HTR-8/SVneo (cell line): ENCODE data around the gene BCS1L.

Experiments
- DNase-seq: peaks from one replicate; pipeline ENCODE4 v3.0.0; 2011; ENCODE audit warnings: low spot score, mixed read lengths; ENCODE audit not compliant: insufficient read length
- FAIRE-seq: peaks from 2 replicates; lab custom pipeline; 2011; peaks lifted over from hg19 to GRCh38; lab: Jason Lieb, UNC

Gene BCS1L, protein sequence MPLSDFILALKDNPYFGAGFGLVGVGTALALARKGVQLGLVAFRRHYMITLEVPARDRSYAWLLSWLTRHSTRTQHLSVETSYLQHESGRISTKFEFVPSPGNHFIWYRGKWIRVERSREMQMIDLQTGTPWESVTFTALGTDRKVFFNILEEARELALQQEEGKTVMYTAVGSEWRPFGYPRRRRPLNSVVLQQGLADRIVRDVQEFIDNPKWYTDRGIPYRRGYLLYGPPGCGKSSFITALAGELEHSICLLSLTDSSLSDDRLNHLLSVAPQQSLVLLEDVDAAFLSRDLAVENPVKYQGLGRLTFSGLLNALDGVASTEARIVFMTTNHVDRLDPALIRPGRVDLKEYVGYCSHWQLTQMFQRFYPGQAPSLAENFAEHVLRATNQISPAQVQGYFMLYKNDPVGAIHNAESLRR

DNA sequence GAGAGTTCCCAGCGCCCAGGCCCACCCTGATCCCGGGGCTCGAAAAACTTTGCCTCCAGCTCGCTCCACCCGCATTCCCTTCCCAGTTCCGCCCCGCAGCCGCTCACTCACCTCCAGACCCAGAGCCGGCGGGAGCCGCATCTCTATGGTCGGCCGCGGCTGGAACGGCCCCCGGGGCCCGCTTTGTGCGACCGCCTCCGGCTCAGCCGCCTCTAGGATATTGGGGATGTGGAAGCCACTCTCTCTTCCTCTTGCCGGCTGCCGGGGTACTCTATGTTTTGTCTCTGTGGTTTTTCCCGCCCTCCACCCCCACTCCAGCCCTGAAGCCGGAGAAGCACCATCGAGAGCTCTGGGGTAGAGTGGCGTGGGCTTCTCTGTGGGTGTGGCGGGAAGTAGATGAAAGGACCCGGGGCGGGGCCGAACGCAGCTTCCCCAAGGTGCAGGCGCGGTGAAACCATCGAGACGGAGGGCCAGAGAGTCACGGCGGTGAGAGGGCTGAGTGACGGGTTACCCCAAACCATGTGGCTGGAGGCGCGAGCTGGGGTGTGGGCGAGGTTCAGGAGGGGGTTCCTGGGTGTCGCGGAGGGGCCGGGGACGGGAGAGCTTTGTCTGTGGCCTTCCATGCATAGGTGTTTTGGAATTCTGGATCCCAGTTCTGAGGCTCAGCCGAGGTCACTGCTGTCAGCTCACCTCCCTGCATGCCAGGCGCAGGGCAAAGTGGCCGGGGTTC is at the start of gene BCS1L, which contains the start of gene ZNF142:
TSS of gene BCS1L (plus strand) at position 426 of the 730 bp plus-strand sequence. CDS start 1,305 bp downstream, outside the sequence.
TSS of gene ZNF142 (minus strand) at position 366 of the 730 bp plus-strand sequence. CDS start 3,194 bp downstream, outside the sequence.
- FAIRE-seq: peak; percentile 67
- DNase-seq: peak; percentile 91

DNA sequence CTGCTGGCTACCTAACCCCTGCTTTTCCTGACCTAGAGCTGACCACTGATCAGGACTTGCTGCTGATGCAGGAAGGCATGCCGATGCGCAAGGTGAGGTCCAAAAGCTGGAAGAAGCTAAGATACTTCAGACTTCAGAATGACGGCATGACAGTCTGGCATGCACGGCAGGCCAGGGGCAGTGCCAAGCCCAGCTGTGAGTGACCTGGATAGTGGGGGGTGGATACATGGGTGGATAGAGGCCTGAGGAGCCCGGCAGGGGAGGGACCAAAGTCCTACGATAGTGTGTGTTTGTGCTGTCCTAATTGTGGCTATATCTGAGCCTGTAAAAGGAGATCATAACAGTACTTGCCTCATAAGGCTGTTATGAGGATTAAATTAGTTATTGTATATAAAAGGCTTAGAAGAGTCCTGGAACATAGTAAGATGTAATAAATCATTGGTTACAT is 43.6 kb upstream of the BCS1L start:
- FAIRE-seq (no peak), DNase-seq (no peak)

DNA sequence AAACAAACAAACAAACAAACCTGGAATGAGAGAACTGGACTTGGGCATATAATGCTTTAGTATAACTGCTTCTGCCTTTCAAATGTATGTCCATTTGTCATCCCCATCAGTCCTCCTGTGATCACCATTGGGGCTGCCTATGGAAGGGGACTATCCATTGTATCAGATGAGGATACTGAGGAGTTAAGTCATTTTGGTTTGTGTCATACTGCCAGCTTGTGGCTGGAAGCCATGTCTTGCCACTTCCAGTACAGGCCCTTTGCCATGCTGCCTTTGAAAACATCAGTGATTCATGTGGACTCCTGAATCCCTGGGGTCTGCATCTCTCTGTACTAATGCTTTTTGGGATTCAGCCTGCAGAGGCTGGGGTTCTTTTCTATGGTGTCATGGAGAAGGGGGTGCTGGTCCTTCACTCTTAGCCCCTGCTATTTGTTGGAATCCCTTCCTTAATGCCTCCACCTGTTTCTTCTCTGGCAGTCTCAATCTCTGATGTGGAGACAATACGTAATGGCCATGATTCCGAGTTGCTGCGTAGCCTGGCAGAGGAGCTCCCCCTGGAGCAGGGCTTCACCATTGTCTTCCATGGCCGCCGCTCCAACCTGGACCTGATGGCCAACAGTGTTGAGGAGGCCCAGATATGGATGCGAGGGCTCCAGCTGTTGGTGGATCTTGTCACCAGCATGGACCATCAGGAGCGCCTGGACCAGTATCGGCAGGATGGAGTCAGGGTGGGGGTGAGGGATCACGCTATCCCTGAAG is 41.2 kb upstream of the BCS1L start:
- FAIRE-seq (no peak), DNase-seq (no peak)

GRCh38 chr2:218621007-218621406 is 38.5 kb upstream of the BCS1L start:
- no peak for DNase-seq
- FAIRE-seq: no peak

- FAIRE-seq: no peak
- DNase-seq: no peak
These were observed 36.7 kb upstream of the BCS1L start for GRCh38 chr2:218622606-218623365.

DNA sequence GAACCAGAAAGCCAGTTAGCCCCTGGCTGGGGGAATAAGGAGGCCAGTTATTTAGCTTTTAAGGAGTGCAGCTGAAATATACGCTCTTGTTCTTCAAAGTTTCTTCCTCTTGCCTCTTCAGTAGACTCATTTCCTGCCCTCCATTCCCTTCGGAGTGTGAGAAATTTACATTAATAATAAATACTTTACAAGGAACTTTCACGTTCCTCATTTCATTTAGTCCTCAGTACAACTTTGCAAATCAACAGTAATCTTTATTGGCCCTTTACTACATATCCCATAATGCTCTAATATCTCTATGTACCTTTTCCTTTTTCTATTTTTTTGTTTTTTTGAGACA is 36.1 kb upstream of the BCS1L start:
- DNase-seq: no peak
- no peak for FAIRE-seq

DNA sequence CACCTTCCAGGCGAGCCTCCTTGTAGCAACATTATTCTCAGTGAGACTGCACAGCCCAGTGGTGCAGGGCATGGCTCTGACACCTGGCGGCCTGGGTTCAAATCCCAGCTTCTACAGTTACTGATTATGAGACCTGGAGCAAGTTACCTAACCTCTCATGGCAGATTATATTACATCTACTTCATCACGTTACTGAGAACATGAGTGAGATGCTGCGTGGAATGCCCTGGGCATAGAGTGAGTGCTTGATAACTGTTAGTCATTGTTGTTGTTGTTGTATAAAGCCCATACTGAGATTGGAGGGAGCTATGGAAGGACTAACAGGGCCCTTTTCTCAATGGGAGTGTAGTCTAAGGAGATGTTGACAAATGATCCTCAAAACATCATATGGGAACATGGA is 33.1 kb upstream of the BCS1L start:
- FAIRE-seq: no peak

GRCh38 chr2:218627939-218628338 is 31.5 kb upstream of the BCS1L start:
- DNase-seq (no peak), FAIRE-seq (no peak)

More for the DNA sequence above, 33.1 kb upstream of the BCS1L start:
- no peak for DNase-seq

DNA sequence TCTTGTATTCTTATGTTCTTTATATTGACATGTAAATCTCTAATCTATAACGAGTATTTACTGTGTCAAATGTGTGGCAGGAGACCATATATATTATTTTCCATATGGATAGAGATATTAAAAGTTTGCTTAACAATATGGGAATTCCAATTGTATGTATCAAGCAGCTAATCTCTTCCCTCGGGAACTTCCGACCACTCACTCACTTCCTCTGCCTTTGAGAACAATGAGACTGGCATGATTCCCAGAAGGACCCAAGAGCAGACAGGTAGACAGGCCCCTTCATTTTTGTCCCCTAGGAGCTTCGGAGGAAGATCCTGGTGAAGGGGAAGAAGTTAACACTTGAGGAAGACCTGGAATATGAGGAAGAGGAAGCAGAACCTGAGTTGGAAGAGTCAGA is 27.6 kb upstream of the BCS1L start:
- FAIRE-seq: no peak
- peak; percentile 41 for DNase-seq

DNA sequence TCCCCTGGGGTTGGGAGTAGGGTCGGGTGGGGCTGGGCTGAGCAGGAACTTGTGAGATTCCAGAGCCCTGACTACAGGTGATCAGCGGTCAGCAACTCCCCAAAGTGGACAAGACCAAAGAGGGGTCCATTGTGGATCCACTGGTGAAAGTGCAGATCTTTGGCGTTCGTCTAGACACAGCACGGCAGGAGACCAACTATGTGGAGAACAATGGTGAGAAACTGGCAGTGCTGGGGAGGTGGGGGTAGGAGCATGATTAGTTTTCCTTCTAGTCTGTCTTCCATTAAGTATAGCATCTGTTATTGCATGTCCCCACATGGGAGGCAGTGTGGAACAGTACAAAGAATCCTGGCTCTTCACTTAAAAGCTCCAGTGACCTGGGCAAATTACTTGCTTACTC is 23.8 kb upstream of the BCS1L start:
- no peak for DNase-seq
- no peak for FAIRE-seq

DNA sequence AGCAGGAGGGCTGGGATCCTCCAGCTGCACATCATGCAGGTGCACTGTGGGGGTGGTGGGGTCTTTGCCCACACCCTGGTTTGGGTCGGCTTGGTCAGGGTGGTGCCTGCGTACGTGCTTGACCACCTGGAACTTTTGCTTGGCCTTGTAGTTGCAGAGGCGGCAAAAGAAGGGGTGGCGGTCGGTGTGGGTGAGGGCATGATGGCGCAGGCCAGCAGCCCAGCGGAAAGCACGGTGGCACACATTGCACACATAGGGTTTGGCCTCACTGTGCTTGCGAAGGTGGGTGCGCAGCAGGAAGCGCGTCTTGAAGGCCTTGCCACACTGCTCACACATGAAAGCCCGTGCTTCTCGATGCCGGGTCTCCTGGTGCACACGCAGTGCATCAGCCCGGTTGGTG is 21.1 kb upstream of the BCS1L start:
- FAIRE-seq (no peak), DNase-seq (no peak)

DNA sequence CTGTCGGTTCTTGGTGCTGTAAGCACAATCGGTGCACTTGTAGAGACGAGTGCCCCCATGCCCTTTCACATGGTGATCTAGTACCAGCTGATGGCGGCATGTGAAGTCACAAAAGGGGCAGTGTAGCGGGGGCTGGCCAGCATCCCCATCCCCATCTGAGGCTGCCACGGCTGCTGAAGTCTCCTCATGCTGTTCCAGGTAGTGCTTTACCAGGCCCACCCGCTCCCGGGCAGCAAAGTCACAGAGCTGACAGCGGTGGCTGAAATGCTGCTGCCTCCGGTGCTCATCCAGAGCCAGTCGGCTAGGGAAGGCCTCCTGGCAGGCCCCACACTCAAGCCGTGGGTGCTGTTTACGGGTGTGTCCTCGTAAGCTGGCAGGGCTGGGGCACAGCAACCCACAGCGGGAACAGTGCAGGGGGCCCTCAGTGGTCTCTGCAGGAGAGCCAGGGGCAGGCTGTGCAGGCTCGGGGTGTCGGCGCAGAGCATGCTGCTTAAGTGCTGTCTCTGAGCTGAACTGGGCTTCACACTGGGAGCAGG is 17.3 kb upstream of the BCS1L start:
- no peak for DNase-seq
- no peak for FAIRE-seq

DNA sequence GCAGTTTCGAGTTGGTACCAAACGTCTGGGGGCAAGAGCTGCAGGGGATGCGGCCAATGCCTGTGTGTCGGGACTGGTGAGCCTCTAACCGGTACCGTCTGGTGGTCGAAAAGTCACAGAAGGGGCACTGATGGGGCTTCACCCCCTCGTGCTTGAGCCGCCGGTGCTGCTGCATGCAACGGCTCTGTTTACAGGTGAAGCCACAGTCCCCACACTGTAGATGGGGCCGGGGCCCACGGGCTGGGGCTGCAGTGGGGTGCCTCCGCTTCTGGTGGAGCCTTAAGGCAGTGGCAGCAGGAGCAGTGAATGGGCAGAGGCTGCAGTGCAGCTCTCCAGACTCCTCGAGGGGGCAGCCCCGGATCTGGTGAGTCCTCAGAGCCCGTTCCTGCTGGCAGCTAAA is 16.7 kb upstream of the BCS1L start:
- DNase-seq: no peak

DNA sequence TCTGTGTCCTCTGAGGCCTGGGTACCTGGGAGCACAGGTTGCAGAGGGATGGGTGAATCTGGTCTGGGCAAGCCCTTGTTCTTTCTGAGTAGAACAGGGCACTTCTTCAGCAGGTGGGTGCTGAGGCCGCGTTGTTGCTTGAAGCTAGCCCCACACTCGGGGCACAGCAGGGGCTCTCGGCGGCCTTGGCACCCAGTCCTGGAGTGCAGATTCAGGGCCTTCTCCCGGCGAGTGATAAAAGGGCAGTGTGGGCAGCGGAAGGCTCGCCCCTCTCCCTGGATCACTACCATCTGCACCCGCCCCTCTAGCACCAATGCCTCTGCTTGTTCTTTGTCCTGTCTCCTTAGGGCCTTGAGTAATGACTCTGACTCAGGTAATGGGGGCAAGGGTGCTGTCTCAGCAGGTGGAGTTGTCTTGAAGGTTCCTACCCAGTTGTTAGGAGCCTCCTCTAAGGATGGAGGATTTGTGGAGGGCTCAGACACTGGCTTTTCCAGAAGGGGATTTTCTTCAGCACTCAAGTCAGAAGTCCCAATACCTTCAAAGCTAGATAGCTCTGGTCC is 15.7 kb upstream of the BCS1L start:
- DNase-seq: no peak
- FAIRE-seq: no peak

More for the DNA sequence above, 16.7 kb upstream of the BCS1L start:
- FAIRE-seq: no peak

GRCh38 chr2:218644721-218645120 is 14.8 kb upstream of the BCS1L start:
- FAIRE-seq (no peak), DNase-seq (no peak)

DNA sequence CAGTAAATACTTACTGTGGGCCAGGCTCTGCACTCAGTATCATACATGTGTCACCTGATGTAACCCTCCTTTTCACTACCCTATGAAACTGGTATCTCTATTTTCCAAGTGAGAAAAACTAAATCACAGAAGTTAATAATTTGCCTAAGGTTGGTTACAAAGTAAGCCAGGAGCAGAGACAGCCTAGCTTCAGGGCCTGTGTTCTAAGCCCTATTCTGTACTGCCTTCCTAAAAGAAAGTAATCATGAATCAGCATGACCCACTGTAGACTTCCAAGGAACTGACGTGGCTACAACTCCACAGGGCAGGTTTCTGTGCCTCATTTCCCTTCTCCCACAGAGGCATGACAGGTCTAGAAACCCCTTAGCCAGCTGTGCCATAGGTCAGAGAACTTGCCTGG is 14.4 kb upstream of the BCS1L start:
- DNase-seq: no peak
- no peak for FAIRE-seq

DNA sequence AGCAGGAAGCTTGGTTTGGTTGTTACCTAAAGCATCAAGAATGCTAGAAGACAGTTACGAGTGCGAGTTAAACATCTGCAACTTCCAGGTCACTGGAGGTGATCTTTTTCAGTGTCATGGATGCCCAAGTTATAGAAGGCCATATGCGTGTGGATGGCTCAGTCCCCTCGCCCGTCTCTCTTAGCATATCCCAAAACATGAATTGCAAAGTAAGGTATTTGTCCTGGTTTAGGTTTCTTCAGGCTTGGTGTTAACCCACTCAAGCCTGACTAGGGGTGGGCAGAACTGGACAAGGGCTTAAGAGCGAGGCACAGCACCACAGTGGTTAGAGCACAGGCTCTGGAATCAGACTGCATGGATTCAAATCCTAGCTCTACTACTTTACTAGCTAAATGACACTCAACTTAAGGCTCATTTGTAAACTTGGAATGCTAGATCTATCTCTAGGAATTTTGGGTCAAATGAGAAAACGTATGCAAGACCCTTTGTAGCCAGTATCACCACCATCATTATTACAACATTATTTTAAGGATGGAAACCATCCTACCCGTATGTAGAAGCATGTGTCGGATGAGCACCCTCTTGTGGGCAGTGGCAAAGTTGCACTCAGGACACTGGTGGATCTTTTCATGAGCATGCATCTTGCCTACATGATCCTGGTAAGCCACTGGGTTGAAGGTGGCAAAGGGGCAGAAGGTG is 11.2 kb upstream of the BCS1L start:
- DNase-seq (peak; percentile 64), FAIRE-seq (peak; percentile 65)

GRCh38 chr2:218648787-218649100 is 10.7 kb upstream of the BCS1L start:
- FAIRE-seq (no peak), DNase-seq (no peak)

- DNase-seq (no peak), FAIRE-seq (no peak)
These were observed 3.7 kb upstream of the BCS1L start for GRCh38 chr2:218655751-218656150.
